ENCODE data around the gene TMEM178A. TPM values are rescaled to one million over a fixed set of nuclear protein-coding genes. Genes with fewer than 3 reads are reported as not detected.

Gene TMEM178A
- total RNA-seq, 2 donors from 2014 or later: 5.5 to 7.4 TPM

- Histone ChIP-seq H3K27ac (ENCODE audit: low read depth, low read length) (no peak overlapping the region), H3K4me3 (ENCODE audit: low read length) (no peak overlapping the region), H3K9me3 (ENCODE audit: control insufficient read depth, low read length) (no peaks in the 10 kb centered on the region), H3K4me1 (ENCODE audit: control insufficient read depth, insufficient read depth, low read length) (no peaks in the 10 kb centered on the region), H3K27me3 (ENCODE audit: control insufficient read depth, insufficient read depth, low read length, poor library complexity, severe bottlenecking) (no peaks in the 10 kb centered on the region), H3K9ac (ENCODE audit: extremely low read depth, low read length, poor library complexity, severe bottlenecking) (no peak overlapping the region), H3K36me3 (ENCODE audit: control insufficient read depth, insufficient read depth, low read length) (peaks cover 57% of the 10 kb centered on the region)
- H3K27me3 Mint-ChIP-seq (ENCODE audit: insufficient read depth): no peaks in the 10 kb centered on the region
- DNase-seq: no peak
- no peak overlapping the region for H3K27ac Mint-ChIP-seq
- H3K36me3 Mint-ChIP-seq (ENCODE audit: low read depth): peaks cover 45% of the 10 kb centered on the region
- WGBS, 2 experiments (ENCODE audit: insufficient coverage in 1 of 2, insufficient read length in 1 of 2): 92 to 94% methylated on average over 6 of the region's 6 CpGs
- H3K4me3 Mint-ChIP-seq: no peak overlapping the region
- no peak for TF ChIP-seq CTCF (conservative IDR thresholded peaks at IDR 0.05)
- peaks cover 21% of the 10 kb centered on the region for H3K4me1 Mint-ChIP-seq
- no peaks in the 10 kb centered on the region for H3K9me3 Mint-ChIP-seq
These were observed 70.9 kb downstream of the TMEM178A start for GRCh38 chr2:39736640-39737039.

- Mint-ChIP-seq H3K27ac (no peak overlapping the region), H3K9me3 (no peaks in the 10 kb centered on the region), H3K27me3 (ENCODE audit: insufficient read depth) (no peaks in the 10 kb centered on the region), H3K4me1 (peaks cover 32% of the 10 kb centered on the region), H3K36me3 (ENCODE audit: low read depth) (peaks cover 42% of the 10 kb centered on the region), H3K4me3 (no peak overlapping the region)
- peaks cover 59% of the 10 kb centered on the region for H3K36me3 ChIP-seq (ENCODE audit: control insufficient read depth, insufficient read depth, low read length)
- WGBS, 2 experiments (ENCODE audit: insufficient coverage in 1 of 2, insufficient read length in 1 of 2): 54 to 63% methylated on average over 7 to 8 of the region's 8 CpGs
- H3K27me3 ChIP-seq (ENCODE audit: control insufficient read depth, insufficient read depth, low read length, poor library complexity, severe bottlenecking): no peaks in the 10 kb centered on the region
- H3K9ac ChIP-seq (ENCODE audit: extremely low read depth, low read length, poor library complexity, severe bottlenecking): no peak overlapping the region
- no peak for TF ChIP-seq CTCF (conservative IDR thresholded peaks at IDR 0.05)
- no peak overlapping the region for H3K4me3 ChIP-seq (ENCODE audit: low read length)
- peak overlapping the region; percentile 4 for H3K27ac ChIP-seq (ENCODE audit: low read depth, low read length)
- peak; percentile 85 for DNase-seq
- peaks cover under 1% of the 10 kb centered on the region for H3K4me1 ChIP-seq (ENCODE audit: control insufficient read depth, insufficient read depth, low read length)
- H3K9me3 ChIP-seq (ENCODE audit: control insufficient read depth, low read length): no peaks in the 10 kb centered on the region
These were observed 71.9 kb downstream of the TMEM178A start for GRCh38 chr2:39737661-39738060.

GRCh38 chr2:39738936-39739335, 73.2 kb downstream of the TMEM178A start:
- no peak for TF ChIP-seq CTCF (conservative IDR thresholded peaks at IDR 0.05)
- no peak for DNase-seq
- Mint-ChIP-seq H3K36me3 (ENCODE audit: low read depth) (peaks cover 33% of the 10 kb centered on the region), H3K9me3 (no peaks in the 10 kb centered on the region), H3K27ac (no peak overlapping the region), H3K4me3 (no peak overlapping the region), H3K4me1 (peaks cover 44% of the 10 kb centered on the region), H3K27me3 (ENCODE audit: insufficient read depth) (no peaks in the 10 kb centered on the region)
- WGBS, 2 experiments (ENCODE audit: insufficient coverage in 1 of 2, insufficient read length in 1 of 2): 88 to 100% methylated on average over 2 of the region's 2 CpGs
- H3K4me3 ChIP-seq (ENCODE audit: low read length): no peak overlapping the region
- H3K27me3 ChIP-seq (ENCODE audit: control insufficient read depth, insufficient read depth, low read length, poor library complexity, severe bottlenecking): no peaks in the 10 kb centered on the region
- H3K4me1 ChIP-seq (ENCODE audit: control insufficient read depth, insufficient read depth, low read length): peaks cover 11% of the 10 kb centered on the region
- no peak overlapping the region for H3K27ac ChIP-seq (ENCODE audit: low read depth, low read length)
- H3K9ac ChIP-seq (ENCODE audit: extremely low read depth, low read length, poor library complexity, severe bottlenecking): no peak overlapping the region
- H3K9me3 ChIP-seq (ENCODE audit: control insufficient read depth, low read length): no peaks in the 10 kb centered on the region
- H3K36me3 ChIP-seq (ENCODE audit: control insufficient read depth, insufficient read depth, low read length): peaks cover 54% of the 10 kb centered on the region

Data from endodermal cell (in vitro differentiated cells).